Stimulated activated CD8-positive, alpha-beta memory T cell treated with anti-CD3 and anti-CD28 coated beads, Interleukin-7, amount 100 ng/mL, for 1 hour (primary cell): ENCODE measurements around the gene PANX3.

Source experiments
- DNase-seq, 2 donors: peaks; one replicate each; pipeline ENCODE4 v3.0.0-alpha.2; 2020; ENCODE audit warnings: low read depth in 2 of 2

PANX3 gene

DNA sequence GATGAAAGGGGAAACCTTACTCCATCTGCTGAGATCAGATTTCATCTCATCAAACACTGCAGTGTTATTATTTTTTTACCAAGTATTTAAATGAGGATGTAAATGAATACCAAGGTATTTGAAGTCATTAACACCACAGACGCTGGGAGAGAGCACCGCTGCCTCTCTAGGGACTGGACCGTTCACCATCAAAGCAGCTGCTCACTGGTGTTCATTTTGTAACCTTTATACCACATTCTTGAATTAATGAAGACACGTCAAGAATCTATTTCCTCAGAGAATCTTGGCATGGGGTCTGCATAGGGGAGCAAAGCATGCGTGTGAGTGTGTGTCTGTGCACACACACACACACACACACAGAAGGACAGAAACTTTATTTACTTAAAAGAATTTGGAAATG lies 46.7 kb downstream of the PANX3 start:
- DNase-seq, result no peak

DNA sequence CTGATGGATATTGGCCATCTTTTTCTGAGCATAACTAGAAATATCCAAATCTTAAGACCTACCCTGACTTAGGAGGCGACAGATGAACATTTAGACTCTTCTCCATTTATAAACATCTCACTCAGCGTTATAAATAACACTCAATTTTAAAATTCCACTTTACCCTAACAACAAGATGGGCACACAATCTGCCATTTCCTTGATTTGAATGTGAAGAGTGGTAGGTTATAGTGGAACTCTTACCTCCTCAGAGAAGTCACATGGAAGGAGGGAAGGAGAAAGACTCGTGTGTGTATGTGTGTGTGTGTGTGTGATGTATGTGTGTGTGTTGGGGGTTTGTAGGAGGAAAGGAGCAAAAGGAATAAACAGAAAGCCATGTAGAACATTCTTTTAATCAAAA lies 47.3 kb downstream of the PANX3 start:
- DNase-seq, result no peak

GRCh38 chr11:124658986-124659385 lies 47.8 kb downstream of the PANX3 start:
- no peak for DNase-seq

DNA sequence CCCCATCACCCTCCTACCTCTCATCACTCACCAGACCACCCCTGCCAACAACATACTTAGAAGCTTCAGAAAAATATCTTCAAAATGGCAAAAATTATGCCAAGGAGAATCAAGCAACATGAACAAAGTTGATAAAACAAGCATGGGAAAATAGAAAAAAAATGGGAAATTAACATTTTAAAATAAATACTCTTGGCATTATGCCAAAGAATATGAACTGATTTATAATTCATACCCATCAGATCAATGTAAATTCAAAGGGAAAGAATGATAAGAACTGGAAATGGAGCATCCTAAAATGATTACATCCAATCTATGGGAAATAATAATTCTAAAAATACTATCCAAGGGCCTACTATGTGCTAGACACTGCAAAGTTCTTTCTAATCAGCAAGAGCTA lies 50.3 kb downstream of the PANX3 start:
- no peak for DNase-seq

DNA sequence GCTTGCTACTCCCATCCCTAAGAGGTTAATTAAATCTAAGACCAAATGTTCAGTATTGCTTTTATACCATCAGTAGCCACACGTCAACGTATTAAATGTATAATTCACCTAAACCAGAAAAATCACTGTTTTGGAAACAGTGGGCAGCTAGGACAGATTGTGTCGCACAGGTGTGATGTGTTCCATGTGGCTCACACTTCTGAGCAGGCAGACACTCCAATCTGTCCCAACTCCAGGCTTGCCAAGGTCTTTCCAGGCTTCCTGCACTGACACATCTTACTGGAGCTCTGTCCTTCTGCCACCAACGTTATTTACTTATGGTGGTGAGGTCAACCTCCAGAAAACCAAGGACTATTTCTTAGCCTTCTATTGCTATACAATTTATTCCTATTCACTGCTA lies 50.9 kb downstream of the PANX3 start:
- no peak for DNase-seq

GRCh38 chr11:124663861-124664260 lies 52.6 kb downstream of the PANX3 start:
- DNase-seq, result no peak

GRCh38 chr11:124667601-124668000 lies 56.4 kb downstream of the PANX3 start:
- no peak for DNase-seq

DNA sequence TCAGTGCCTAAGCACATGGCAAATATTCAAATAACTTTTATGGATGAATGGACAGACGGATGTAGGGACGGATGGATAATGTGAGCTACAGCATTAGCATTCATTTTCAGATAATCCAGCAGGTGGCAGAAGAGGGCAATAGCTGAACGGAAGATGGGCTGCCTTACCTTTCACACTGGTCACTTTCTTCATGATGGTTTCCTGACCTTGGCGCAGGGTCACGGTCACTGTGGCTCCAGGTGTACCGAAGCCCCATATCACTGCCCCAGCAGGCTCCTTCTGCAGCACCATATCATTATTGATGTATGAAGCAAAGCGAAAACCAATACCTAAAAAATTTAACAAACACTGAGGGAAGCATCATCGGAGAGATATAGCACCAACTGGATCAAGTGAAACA lies 58.0 kb downstream of the PANX3 start:
- no peak for DNase-seq
